ENCODE data around the gene ADRM1. TPM values are rescaled to one million over a fixed set of nuclear protein-coding genes. Genes with fewer than 3 reads are reported as not detected.

ADRM1 gene
- total and polyA plus RNA-seq, 2 of the 4 experiments (the other 2 are of a cell fraction): 103 to 149 TPM

- Histone ChIP-seq H3K27ac (ENCODE audit: insufficient read depth, low read length) (no peak overlapping the region), H3K56ac (ENCODE audit: extremely low read depth, insufficient read depth, low read length) (no peak overlapping the region), H2AFZ (replicated peaks; ENCODE audit: low read length, poor library complexity) (no peak overlapping the region), H3K4ac (ENCODE audit: low read depth, low read length) (no peak overlapping the region), H3K18ac (ENCODE audit: low read depth, low read length) (no peak overlapping the region), H3K79me1 (ENCODE audit: low read depth in 1 of 2, low read length in 2 of 2) (no peaks in the 10 kb centered on the region), H3K23ac (ENCODE audit: low read depth, low read length) (no peak overlapping the region), H4K5ac (ENCODE audit: low read depth, low read length) (no peak overlapping the region), H3K4me1 (ENCODE audit: control insufficient read depth, insufficient read depth, low read length) (no peaks in the 10 kb centered on the region), H3K27me3 (ENCODE audit: control insufficient read depth, insufficient read depth, low read length) (no peaks in the 10 kb centered on the region), H4K8ac (ENCODE audit: low read depth in 2 of 2, low read length in 2 of 2) (no peak overlapping the region), H2BK120ac (ENCODE audit: low read depth, low read length) (no peak overlapping the region), H2BK20ac (ENCODE audit: low read depth, low read length) (no peak overlapping the region), H4K91ac (ENCODE audit: insufficient read depth, low read depth, low read length) (no peak overlapping the region), H2AK9ac (replicated peaks; ENCODE audit: low read depth, low read length, poor library complexity) (no peak overlapping the region), H3K9me3 (ENCODE audit: control insufficient read depth, insufficient read depth, low read length) (no peaks in the 10 kb centered on the region), H3K14ac (replicated peaks; ENCODE audit: low read depth, low read length) (no peak overlapping the region), H2BK15ac (ENCODE audit: low read depth, low read length) (no peak overlapping the region), H2BK5ac (ENCODE audit: low read depth, low read length, poor library complexity, severe bottlenecking) (no peak overlapping the region), H3K4me2 (ENCODE audit: low read depth, low read length) (no peak overlapping the region), H3K9ac (ENCODE audit: low read depth, low read length) (no peak overlapping the region), H4K20me1 (ENCODE audit: insufficient read depth, low read length) (no peaks in the 10 kb centered on the region), H2AK5ac (ENCODE audit: low read depth, low read length) (no peak overlapping the region), H3K36me3 (ENCODE audit: control insufficient read depth, insufficient read depth, low read length) (peaks cover 52% of the 10 kb centered on the region), H3K9me1 (ENCODE audit: insufficient read depth, low read length) (no peaks in the 10 kb centered on the region), H3K4me3 (ENCODE audit: insufficient read depth, low read depth, low read length) (no peak overlapping the region)
- WGBS, 2 experiments (ENCODE audit: extremely low coverage in 2 of 2, insufficient read length in 1 of 2): 88% methylated on average over 18 of the region's 25 CpGs; no CpG with 5 or more reads in 1 of the 2 experiments
- TF ChIP-seq, protein P1, sequence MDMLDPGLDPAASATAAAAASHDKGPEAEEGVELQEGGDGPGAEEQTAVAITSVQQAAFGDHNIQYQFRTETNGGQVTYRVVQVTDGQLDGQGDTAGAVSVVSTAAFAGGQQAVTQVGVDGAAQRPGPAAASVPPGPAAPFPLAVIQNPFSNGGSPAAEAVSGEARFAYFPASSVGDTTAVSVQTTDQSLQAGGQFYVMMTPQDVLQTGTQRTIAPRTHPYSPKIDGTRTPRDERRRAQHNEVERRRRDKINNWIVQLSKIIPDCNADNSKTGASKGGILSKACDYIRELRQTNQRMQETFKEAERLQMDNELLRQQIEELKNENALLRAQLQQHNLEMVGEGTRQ (IDR thresholded peaks at IDR 0.05; ENCODE audit: low read depth, low read length): no peak
- TF ChIP-seq RAD21 (IDR thresholded peaks at IDR 0.05; ENCODE audit: low read length) (no peak), FOS (IDR thresholded peaks at IDR 0.05; ENCODE audit: low read depth, low read length) (no peak), NFE2L2 (IDR thresholded peaks at IDR 0.05; ENCODE audit: low read depth, low read length) (no peak), RCOR1 (IDR thresholded peaks at IDR 0.05; ENCODE audit: insufficient replicate concordance, low read length) (no peak), RFX5 (IDR thresholded peaks at IDR 0.05; ENCODE audit: low read depth, low read length) (no peak), SMC3 (IDR thresholded peaks at IDR 0.05; ENCODE audit: low read depth, low read length) (no peak), MXI1 (IDR thresholded peaks at IDR 0.05; ENCODE audit: borderline replicate concordance, low read depth, low read length) (no peak), ELK1 (IDR thresholded peaks at IDR 0.05; ENCODE audit: borderline replicate concordance, low read depth, low read length) (no peak), POLR2A (IDR thresholded peaks at IDR 0.05; ENCODE audit: low read depth, low read length) (no peak)
- dilution Hi-C loops (cut with HindIII; ENCODE audit: low sequenced_read_pairs, unreplicated experiment): no loop called here
- in situ Hi-C loops (cut with MboI; ENCODE audit: low sequenced_read_pairs): no loop called here
- ATAC-seq (ENCODE audit: low read depth) (no peak), DNase-seq (no peak)
- intact Hi-C loops (cut with micrococcal nuclease): no loop called here
- BruUV-seq (replicated peaks): no TSS peak
- CTCF ChIA-PET: no interaction called here
- POLR2A ChIA-PET (ENCODE audit: unreplicated experiment): no interaction called here
Observed at GRCh38 chr20:62323980-62324906, 21.4 kb downstream of the ADRM1 start.
